ENCODE measurements around the gene LGALS9.
A peak's percentile ranks its signal among the peaks of the same experiment; 100 is the strongest.
"Not testable (repeated sequence)": the region's sequence is repeated elsewhere in the genome, so short reads cannot be mapped to it uniquely, and the experiment has no call there.

The LGALS9 gene

DNA sequence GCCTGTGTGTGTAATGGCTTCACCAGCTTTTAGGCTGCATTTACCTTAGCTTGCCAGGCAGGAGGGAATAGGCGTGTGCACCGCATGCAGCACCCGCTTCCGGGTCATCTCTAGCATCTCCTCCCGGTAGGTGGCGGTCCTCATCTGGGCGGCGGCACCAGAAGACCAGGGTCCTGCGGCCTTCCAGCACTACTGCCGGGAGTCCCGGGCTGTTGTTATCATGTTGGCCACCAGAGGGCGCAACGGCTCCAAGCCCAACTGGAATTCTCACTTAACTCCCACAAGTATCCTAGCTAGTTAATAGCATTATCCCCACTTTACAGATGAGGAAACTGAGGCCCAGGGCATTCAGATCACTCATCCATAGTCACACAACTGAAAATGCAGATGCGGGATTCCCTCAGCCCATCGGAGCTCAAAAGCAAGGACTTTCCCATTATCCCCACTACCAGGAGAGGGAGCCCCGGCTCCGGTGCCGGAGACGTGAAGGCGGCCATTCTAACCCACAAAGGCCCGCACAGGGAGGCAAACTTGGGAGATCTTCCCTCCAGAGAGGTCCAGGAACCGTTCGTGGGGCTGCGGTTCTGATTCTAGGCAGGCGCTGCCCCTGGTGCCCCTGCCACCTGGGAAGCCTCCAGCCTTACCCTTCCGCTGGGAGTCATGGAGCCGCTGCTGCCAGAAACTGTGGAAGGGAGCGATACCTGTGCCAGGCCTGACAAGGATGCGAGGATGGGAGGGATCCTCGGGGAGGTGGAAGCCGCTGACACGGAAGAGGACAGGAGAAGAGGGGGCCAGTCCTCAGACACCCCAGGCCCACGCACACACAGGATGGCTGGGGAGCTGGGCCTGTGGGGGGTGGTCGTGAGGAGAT lies 23.9 kb downstream of the LGALS9 start:
- no peak overlapping the region for H3K4me3 ChIP-seq (ENCODE audit: low read depth, low read length, poor library complexity, severe bottlenecking)
- no peaks in the 10 kb centered on the region for H3F3A ChIP-seq (ENCODE audit: insufficient read depth, low read length)
- no peak for TF ChIP-seq EZH2 (IDR thresholded peaks at IDR 0.05; ENCODE audit: borderline replicate concordance, low read length)
- TF ChIP-seq, protein P1, sequence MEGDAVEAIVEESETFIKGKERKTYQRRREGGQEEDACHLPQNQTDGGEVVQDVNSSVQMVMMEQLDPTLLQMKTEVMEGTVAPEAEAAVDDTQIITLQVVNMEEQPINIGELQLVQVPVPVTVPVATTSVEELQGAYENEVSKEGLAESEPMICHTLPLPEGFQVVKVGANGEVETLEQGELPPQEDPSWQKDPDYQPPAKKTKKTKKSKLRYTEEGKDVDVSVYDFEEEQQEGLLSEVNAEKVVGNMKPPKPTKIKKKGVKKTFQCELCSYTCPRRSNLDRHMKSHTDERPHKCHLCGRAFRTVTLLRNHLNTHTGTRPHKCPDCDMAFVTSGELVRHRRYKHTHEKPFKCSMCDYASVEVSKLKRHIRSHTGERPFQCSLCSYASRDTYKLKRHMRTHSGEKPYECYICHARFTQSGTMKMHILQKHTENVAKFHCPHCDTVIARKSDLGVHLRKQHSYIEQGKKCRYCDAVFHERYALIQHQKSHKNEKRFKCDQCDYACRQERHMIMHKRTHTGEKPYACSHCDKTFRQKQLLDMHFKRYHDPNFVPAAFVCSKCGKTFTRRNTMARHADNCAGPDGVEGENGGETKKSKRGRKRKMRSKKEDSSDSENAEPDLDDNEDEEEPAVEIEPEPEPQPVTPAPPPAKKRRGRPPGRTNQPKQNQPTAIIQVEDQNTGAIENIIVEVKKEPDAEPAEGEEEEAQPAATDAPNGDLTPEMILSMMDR (IDR thresholded peaks at IDR 0.05; ENCODE audit: low read length), result peak; percentile 99
- H4K20me1 ChIP-seq (ENCODE audit: insufficient read depth, low read length), result no peaks in the 10 kb centered on the region
- no peak overlapping the region for H3K4me2 ChIP-seq (ENCODE audit: low read length)
- no peak overlapping the region for H3K27ac ChIP-seq (ENCODE audit: low read depth, low read length, poor library complexity, severe bottlenecking)
- H3K27me3 ChIP-seq (ENCODE audit: insufficient read depth, low read length), result no peaks in the 10 kb centered on the region
- H3K4me1 ChIP-seq (ENCODE audit: insufficient read depth, low read length, severe bottlenecking), result no peaks in the 10 kb centered on the region
- H3K9ac ChIP-seq (ENCODE audit: low read length), result no peak overlapping the region
- no peaks in the 10 kb centered on the region for H3K9me3 ChIP-seq (ENCODE audit: low read length)
- no peaks in the 10 kb centered on the region for H3K9me2 ChIP-seq (ENCODE audit: low read depth, low read length)
- H3K36me3 ChIP-seq (ENCODE audit: insufficient read depth, low read length), result no peaks in the 10 kb centered on the region
- H3K79me2 ChIP-seq (ENCODE audit: insufficient read depth, low read length), result no peaks in the 10 kb centered on the region
- H2AFZ ChIP-seq (ENCODE audit: low read length), result 0 out of 2 replicates have a peak overlapping the region, but pooled peaks have one; percentile 3

DNA sequence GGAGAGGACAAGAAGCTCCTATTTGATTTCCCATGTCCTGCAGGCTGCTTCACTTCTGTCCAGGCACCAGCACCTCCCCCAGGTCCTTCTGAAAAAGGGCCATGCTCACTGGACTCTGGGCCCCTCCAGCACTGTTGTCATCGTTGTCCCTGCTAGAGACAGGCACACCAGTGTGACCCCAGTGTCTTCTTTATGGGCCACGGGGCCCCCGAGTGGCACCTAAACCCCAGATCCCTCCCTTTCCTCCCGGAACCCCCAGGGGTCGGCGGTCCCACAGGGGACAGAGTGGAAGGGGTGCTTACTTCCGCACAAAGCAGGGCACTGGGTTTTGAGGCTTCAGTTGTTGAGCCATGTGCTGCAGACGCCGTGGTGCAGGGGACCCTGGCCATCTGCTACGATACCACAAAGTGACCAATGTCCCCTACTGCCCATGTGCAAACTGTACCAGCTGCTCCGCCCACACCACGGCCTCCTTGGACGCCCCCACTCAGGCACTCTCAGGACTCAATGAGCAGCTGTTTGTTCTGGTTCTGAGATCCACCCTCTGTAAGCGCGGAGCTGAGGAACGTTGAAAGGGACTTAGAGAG lies 24.6 kb downstream of the LGALS9 start:
- not testable (repeated sequence) for H3F3A ChIP-seq (ENCODE audit: insufficient read depth, low read length); H3K4me2 ChIP-seq (ENCODE audit: low read length); H3K36me3 ChIP-seq (ENCODE audit: insufficient read depth, low read length); H3K79me2 ChIP-seq (ENCODE audit: insufficient read depth, low read length); H3K4me3 ChIP-seq (ENCODE audit: low read depth, low read length, poor library complexity, severe bottlenecking); H3K4me1 ChIP-seq (ENCODE audit: insufficient read depth, low read length, severe bottlenecking); H3K27ac ChIP-seq (ENCODE audit: low read depth, low read length, poor library complexity, severe bottlenecking); H3K9me2 ChIP-seq (ENCODE audit: low read depth, low read length); H3K9me3 ChIP-seq (ENCODE audit: low read length); H4K20me1 ChIP-seq (ENCODE audit: insufficient read depth, low read length); H3K27me3 ChIP-seq (ENCODE audit: insufficient read depth, low read length); H3K9ac ChIP-seq (ENCODE audit: low read length); H2AFZ ChIP-seq (ENCODE audit: low read length)

DNA sequence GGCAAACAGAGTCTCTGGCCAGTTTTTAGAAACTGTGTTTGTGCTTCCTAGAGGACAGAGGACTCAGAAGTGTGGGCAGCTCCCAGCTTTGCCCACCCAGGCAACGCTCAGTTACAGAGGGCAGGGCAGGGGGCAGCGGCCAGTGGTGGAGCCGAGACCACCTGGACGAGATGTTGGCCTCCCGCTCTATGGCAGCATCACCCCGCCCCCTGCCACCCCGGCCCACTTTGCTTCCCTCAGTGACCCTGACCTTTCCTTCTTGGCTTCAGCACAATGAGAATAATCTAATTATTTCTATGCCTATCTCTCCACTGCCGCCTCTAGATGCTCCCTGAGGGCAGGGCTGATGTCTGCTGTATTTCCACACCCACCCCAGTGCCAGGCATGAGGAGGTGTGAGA lies 25.6 kb downstream of the LGALS9 start:
- not testable (repeated sequence) for H3K9ac ChIP-seq (ENCODE audit: low read length); H3K4me2 ChIP-seq (ENCODE audit: low read length); H3F3A ChIP-seq (ENCODE audit: insufficient read depth, low read length)

DNA sequence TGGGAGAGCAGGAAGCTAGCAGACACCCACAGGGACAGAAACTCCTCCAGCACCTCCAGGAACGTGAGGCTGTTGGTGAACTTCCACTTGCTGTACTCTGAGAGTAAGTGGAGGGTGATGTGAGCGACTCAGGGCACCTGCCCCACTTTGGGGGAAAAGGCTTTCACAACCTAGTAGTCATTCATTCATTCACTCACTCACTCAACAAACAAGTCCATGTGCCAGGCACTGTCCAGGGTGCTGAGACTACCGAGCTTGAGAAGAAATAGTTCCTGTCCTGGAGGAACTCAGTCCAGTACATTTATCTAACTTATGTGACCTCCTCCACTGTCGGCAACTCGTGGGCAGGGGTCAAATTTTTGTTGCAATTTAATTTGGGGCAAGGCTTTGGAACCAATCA lies 26.6 kb downstream of the LGALS9 start:
- Histone ChIP-seq H4K20me1 (ENCODE audit: insufficient read depth, low read length) (no peaks in the 10 kb centered on the region), H3K79me2 (ENCODE audit: insufficient read depth, low read length) (no peaks in the 10 kb centered on the region), H3K4me2 (ENCODE audit: low read length) (no peak overlapping the region), H3K9me2 (ENCODE audit: low read depth, low read length) (no peaks in the 10 kb centered on the region), H3K9ac (ENCODE audit: low read length) (no peak overlapping the region), H3K36me3 (ENCODE audit: insufficient read depth, low read length) (no peaks in the 10 kb centered on the region), H2AFZ (ENCODE audit: low read length) (no peak overlapping the region), H3K4me3 (ENCODE audit: low read depth, low read length, poor library complexity, severe bottlenecking) (no peak overlapping the region), H3K9me3 (ENCODE audit: low read length) (no peaks in the 10 kb centered on the region), H3F3A (ENCODE audit: insufficient read depth, low read length) (no peaks in the 10 kb centered on the region), H3K27ac (ENCODE audit: low read depth, low read length, poor library complexity, severe bottlenecking) (no peak overlapping the region), H3K4me1 (ENCODE audit: insufficient read depth, low read length, severe bottlenecking) (no peaks in the 10 kb centered on the region), H3K27me3 (ENCODE audit: insufficient read depth, low read length) (no peaks in the 10 kb centered on the region)
- no peak for TF ChIP-seq EZH2 (IDR thresholded peaks at IDR 0.05; ENCODE audit: borderline replicate concordance, low read length)
- TF ChIP-seq, protein P1 (IDR thresholded peaks at IDR 0.05; ENCODE audit: low read length), result no peak

More for the DNA sequence above, 25.6 kb downstream of the LGALS9 start:
- not testable (repeated sequence) for H3K27ac ChIP-seq (ENCODE audit: low read depth, low read length, poor library complexity, severe bottlenecking); H3K9me2 ChIP-seq (ENCODE audit: low read depth, low read length); H4K20me1 ChIP-seq (ENCODE audit: insufficient read depth, low read length); H3K36me3 ChIP-seq (ENCODE audit: insufficient read depth, low read length); H3K9me3 ChIP-seq (ENCODE audit: low read length); H3K4me1 ChIP-seq (ENCODE audit: insufficient read depth, low read length, severe bottlenecking); H2AFZ ChIP-seq (ENCODE audit: low read length); H3K27me3 ChIP-seq (ENCODE audit: insufficient read depth, low read length); H3K4me3 ChIP-seq (ENCODE audit: low read depth, low read length, poor library complexity, severe bottlenecking); H3K79me2 ChIP-seq (ENCODE audit: insufficient read depth, low read length)
